ENCODE measurements around the gene GUCY1A2.
"Not testable (repeated sequence)": the region's sequence is repeated elsewhere in the genome, so short reads cannot be mapped to it uniquely, and the experiment has no call there.

Gene GUCY1A2

DNA sequence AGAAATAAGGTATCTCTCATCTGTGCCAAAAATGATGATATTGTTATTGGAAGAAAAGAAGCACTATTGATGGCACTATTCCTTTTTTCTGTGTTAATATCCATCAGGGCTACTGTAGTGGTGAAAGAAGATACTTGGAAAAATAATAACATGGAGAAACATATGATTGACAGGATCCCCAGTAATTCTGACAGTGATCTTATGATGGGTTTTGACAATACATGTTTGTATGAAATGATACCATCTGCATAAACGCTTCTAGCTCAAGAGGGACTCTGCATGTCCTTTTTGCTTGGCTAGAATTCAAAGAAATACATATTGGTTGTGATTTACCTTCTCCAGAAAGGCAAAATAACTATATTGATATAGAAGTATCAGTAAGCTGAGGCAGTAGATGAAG lies 178.1 kb downstream of the GUCY1A2 start:
- no peak for DNase-seq (ENCODE audit: low read depth in 2 of 2)

DNA sequence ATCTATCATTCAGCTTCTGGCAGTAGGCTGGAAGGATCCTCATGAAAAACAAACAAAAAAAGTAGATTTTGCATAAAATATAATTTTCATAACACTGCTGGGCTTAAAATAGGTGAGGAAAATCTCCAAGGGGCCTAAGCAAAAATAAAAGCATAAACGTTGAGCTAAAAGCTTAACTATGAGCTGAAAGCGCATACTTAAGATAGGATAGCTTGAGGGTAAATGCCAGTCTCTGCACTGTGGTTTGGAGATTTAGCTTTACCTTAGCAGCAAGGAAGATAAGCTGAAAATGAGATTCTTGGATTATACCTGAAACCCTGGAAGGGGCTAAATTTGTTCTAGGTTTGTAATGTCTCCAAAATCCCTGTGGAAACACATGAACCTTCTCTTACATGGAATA lies 183.7 kb downstream of the GUCY1A2 start:
- no peak for DNase-seq (ENCODE audit: low read depth in 2 of 2)

- no peak for DNase-seq (ENCODE audit: low read depth in 2 of 2)
Observed at GRCh38 chr11:106828976-106829375, 189.3 kb downstream of the GUCY1A2 start.

DNA sequence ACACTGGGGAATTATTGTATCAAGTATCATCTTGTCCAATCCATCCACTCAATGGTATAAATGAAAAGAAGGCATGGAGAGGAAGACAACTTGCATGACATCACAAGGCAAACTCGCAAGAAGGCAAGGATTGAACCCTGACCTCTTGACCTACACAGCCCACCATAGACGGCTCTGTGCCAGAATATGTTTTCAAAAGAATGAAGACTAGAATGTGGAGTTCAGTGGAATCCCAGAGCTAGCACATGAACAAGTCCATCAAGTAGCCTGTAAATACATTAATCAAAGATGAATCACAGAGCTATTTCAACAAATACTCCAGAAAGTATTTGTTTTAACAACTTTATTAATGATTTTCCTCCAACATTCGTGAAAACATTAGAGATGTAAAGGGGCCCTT lies 189.7 kb downstream of the GUCY1A2 start:
- no peak for DNase-seq (ENCODE audit: low read depth in 2 of 2)

GRCh38 chr11:106827687-106828086 lies 190.6 kb downstream of the GUCY1A2 start:
- no peak for DNase-seq (ENCODE audit: low read depth in 2 of 2)

DNA sequence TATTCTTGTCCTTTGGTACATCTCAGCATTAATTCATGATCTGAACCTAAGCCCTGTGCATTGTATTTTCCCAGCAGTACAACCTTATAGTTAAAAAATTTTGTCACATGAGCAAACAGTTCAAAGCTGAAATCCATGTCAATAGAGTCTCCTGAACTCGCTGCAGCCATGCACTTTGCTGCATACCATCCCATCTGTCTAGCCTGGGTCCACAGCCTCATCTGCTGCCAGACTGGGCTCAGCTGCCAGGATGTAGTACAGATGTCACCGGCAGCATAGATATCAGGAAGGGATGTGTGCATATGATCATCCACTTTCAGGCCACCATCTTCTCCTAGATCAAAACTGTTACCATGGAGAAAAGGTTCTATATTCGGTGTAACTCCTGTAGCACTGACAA lies 191.7 kb downstream of the GUCY1A2 start:
- not testable (repeated sequence) for DNase-seq (ENCODE audit: low read depth in 2 of 2)

DNA sequence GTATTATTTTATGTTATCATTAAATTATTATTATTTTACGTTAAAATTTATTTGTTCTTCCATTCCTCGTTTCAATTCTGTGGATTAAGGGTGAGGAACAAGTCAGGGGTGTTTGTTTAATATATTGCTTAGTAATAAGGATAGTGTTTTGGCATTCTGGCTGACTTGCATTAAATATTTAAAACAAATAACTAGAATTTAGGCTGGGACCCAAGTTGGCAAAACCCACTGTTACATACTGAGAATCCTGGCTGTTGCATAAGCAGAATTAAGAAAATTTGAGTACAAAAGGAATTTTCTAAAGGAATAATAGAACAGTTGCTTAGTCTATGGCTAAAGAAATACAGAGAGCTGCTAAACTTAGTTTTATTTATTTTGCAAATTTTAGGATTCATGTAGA lies 196.4 kb downstream of the GUCY1A2 start:
- no peak for DNase-seq (ENCODE audit: low read depth in 2 of 2)

DNA sequence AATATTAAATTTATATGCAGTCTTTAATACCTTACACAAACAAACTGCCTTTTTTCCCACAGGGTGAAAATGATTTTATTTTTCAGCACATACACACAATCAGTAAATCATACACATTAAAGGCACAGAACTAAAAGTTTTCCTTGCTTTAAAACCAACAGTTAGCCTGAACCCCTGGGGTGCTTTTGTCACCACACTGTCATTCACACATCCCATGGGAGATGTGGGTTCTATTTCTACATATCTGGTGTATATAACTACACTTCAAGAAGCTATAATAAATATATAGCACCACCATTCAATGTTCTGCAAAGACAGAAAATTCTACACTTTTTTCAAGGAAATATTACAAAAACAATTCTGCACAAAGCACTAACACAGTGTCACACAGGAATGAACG lies 197.0 kb downstream of the GUCY1A2 start:
- DNase-seq (ENCODE audit: low read depth in 2 of 2), result no peak

DNA sequence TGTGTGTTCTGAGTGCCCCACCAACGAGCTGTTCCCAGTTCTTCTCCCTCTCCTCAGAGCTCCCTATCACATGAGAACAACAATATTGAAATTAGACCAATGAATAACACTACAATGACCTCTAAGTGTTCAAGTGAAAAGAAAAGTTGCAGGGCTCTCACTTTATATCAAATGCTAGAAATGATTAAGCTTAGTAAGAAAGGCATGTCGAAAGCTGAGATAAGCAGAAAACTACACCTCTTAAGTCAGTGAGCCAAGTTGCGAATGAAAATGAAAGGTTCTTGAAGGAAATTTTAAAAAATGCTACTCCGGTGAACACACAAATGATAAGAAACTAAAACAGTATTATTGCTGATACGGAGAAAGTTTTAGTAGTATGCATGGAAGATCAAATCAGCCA lies 199.8 kb downstream of the GUCY1A2 start:
- DNase-seq (ENCODE audit: low read depth in 2 of 2), result no peak

DNA sequence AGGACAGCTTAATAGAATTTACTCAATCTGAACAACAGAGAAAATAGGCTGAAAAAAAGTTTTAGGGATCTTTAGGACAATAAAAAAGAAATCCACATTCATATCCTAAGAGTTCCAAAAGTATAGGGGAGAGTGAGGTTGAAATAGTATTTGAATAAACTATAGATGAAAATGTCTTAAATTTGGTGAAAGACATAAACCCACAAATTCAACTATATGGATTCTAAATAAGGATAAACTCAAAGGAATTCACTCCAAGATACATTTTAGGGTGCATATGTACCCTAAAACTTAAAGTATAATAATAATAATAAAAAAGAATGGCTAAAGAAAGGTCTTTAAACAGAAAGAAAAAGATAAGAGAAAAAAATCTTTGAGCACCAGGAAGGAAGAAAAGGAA lies 203.1 kb downstream of the GUCY1A2 start:
- DNase-seq (ENCODE audit: low read depth in 2 of 2), result no peak

GRCh38 chr11:106813806-106814205 lies 204.5 kb downstream of the GUCY1A2 start:
- no peak for DNase-seq (ENCODE audit: low read depth in 2 of 2)

GRCh38 chr11:106794058-106794457 lies 224.2 kb downstream of the GUCY1A2 start:
- no peak for DNase-seq (ENCODE audit: low read depth in 2 of 2)

DNA sequence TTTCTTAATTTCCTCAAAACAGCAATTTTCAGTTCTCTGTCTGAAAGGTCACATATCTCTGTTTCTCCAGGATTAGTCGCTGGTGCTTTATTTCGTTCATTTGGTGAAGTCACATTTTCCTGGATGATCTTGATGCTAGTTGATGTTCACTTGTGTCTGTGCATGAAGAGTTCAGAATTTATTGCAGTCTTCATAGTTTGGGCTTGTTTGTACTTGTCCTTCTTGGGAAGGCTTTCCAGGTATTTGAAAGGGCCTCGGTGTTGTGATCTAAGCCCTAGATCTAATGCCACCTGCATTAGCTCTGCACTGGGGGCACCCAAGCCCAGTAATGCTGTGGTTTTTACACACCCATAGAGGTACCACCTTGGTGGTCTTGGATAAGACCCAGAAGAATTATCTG lies 228.9 kb downstream of the GUCY1A2 start:
- no peak for DNase-seq (ENCODE audit: low read depth in 2 of 2)

- DNase-seq (ENCODE audit: low read depth in 2 of 2), result no peak
Observed at GRCh38 chr11:106787454-106787853, 230.8 kb downstream of the GUCY1A2 start.

- DNase-seq (ENCODE audit: low read depth in 2 of 2), result no peak
Observed at GRCh38 chr11:106785913-106786650, 232.2 kb downstream of the GUCY1A2 start.

GRCh38 chr11:106777302-106777701 lies 241.0 kb downstream of the GUCY1A2 start:
- DNase-seq (ENCODE audit: low read depth in 2 of 2), result not testable (repeated sequence)

DNA sequence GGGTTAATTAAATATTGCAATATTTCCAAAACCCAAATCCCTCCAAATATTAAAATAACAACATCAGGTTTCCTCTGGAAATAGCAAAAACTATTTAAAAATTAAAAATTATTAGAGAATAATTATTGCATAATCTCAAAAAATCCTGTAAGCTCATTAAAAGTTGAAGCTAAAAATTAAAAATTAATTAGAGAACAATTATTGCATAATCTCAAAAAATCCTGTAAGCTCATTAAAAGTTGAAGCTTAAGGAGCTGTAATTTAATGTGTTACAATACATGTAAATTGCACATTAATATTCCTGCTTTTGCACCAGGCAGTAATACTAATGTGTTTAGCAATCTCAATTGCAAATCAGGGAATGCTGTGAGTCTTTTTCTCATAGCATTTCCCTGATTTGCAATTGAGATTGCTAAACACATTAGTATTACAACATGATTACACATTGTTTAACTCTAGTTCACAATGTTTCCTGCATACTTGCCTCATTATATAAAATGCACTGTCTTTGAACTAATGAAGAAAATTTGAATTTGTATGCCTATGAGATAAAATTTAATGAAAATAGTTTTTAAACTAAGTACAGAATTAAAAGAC lies 247.7 kb downstream of the GUCY1A2 start:
- no peak for DNase-seq (ENCODE audit: low read depth in 2 of 2)

- no peak for DNase-seq (ENCODE audit: low read depth in 2 of 2)
Observed at GRCh38 chr11:106765469-106766258, 252.6 kb downstream of the GUCY1A2 start.

DNA sequence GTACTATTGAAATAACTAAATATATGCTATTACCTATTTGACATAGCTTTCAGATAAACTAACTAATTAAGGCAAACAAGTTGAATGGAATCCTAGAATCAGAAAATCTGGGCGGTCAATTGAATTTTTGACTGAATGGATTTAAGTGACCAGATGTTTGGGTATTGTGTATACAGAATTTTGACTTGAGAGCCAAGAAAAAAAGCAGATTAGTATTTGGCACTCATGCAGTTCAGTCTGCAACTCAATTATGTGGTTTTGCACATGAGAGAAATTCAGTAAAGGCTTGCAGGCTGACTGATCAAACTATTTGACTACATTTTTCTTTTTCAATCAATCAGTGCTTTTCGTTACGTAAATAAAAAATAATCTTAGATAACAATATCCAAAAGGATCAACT lies 254.8 kb downstream of the GUCY1A2 start:
- no peak for DNase-seq (ENCODE audit: low read depth in 2 of 2)

DNA sequence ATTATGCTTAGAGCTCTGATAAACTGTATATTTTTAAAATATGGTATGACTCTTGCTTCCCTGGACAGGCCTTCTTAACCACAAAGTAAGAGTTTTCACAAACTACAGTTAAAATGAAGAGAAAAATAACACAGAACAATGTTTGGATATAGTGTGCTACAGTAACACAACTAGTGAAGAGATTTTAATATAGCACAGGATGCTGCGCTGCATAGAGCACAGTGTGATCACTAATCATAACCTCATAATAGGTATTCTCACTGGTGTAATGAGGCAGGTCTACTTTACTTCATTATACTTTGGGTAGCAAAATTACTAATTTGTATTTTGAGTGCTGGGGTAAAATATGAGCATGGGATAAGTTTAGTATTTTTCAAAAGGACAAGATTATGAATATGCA lies 256.5 kb downstream of the GUCY1A2 start:
- DNase-seq (ENCODE audit: low read depth in 2 of 2), result no peak

- no peak for DNase-seq (ENCODE audit: low read depth in 2 of 2)
Observed at GRCh38 chr11:106761240-106761639, 257.0 kb downstream of the GUCY1A2 start.

DNA sequence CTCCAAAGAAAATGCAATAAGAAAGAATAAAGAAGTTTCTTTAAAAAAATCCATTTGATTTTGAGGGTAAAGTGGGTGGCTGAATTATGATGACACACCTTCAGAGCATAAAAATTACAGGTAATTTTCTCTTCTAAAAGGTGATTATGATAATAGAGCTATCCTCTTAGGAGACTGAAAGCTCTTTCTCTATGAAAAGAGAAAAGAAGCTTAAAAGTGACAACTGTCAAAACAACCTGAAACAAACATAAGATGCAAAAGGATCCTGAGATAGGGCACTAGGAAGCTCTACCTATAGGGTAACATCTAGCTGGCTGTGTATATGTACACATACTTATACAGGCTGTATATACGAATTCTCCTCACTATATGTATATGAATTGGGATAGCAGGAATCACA lies 270.2 kb downstream of the GUCY1A2 start:
- DNase-seq (ENCODE audit: low read depth in 2 of 2), result no peak

- no peak for DNase-seq (ENCODE audit: low read depth in 2 of 2)
Observed at GRCh38 chr11:106745941-106746340, 272.3 kb downstream of the GUCY1A2 start.
